GM12872 (cell line): Measurements from ENCODE around the gene JPH3.

Source experiments
- CTCF ChIP-seq: IDR thresholded peaks from 3 replicates; pipeline ENCODE4 v1.5.1; 2011; ENCODE audit warnings: low read depth, mild to moderate bottlenecking, low read length, moderate library complexity; ENCODE audit not compliant: insufficient read depth

JPH3 gene

GRCh38 chr16:87652386-87652785 lies 50.1 kb downstream of the JPH3 start:
- no peak for TF ChIP-seq CTCF

GRCh38 chr16:87652799-87653198 lies 50.5 kb downstream of the JPH3 start:
- no peak for TF ChIP-seq CTCF

GRCh38 chr16:87653234-87653633 lies 50.9 kb downstream of the JPH3 start:
- TF ChIP-seq CTCF = peak; percentile 60; the same call in 2 of the 3 replicates

- TF ChIP-seq CTCF = no peak
Observed at GRCh38 chr16:87654826-87655225, 52.5 kb downstream of the JPH3 start.

GRCh38 chr16:87656328-87656727 lies 54.0 kb downstream of the JPH3 start:
- no peak for TF ChIP-seq CTCF

GRCh38 chr16:87657621-87658192 lies 55.4 kb downstream of the JPH3 start:
- no peak for TF ChIP-seq CTCF

- no peak for TF ChIP-seq CTCF
Observed at GRCh38 chr16:87658564-87659225, 56.4 kb downstream of the JPH3 start.
